ENCODE results near the gene CSRP3.

DNA sequence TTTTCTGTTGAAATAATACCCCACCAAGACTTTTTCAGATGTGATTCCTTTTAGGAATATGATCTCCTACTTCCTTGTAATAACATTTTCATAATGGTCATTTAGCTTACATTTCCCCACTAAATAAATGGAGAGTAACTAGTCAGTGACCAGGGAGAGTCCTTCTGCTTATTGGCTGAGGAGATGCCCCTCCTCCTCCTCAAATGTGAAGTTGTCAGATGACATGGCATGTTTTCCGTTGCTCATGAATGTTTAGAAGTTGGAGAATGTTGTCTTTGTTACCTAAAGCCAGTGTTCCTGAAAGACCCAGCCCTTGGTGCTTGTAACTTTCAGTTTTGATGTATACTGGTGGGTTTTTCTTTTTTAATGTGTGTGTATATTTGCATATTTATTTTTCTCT lies 38.2 kb downstream of the CSRP3 start:
- TF ChIP-seq, protein P1, sequence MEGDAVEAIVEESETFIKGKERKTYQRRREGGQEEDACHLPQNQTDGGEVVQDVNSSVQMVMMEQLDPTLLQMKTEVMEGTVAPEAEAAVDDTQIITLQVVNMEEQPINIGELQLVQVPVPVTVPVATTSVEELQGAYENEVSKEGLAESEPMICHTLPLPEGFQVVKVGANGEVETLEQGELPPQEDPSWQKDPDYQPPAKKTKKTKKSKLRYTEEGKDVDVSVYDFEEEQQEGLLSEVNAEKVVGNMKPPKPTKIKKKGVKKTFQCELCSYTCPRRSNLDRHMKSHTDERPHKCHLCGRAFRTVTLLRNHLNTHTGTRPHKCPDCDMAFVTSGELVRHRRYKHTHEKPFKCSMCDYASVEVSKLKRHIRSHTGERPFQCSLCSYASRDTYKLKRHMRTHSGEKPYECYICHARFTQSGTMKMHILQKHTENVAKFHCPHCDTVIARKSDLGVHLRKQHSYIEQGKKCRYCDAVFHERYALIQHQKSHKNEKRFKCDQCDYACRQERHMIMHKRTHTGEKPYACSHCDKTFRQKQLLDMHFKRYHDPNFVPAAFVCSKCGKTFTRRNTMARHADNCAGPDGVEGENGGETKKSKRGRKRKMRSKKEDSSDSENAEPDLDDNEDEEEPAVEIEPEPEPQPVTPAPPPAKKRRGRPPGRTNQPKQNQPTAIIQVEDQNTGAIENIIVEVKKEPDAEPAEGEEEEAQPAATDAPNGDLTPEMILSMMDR (IDR thresholded peaks at IDR 0.05) = no peak
- TF ChIP-seq RAD21 (conservative IDR thresholded peaks at IDR 0.05 in 1 of 2, IDR thresholded peaks at IDR 0.05 in 1 of 2) = no peak
- TF ChIP-seq, protein P2, sequence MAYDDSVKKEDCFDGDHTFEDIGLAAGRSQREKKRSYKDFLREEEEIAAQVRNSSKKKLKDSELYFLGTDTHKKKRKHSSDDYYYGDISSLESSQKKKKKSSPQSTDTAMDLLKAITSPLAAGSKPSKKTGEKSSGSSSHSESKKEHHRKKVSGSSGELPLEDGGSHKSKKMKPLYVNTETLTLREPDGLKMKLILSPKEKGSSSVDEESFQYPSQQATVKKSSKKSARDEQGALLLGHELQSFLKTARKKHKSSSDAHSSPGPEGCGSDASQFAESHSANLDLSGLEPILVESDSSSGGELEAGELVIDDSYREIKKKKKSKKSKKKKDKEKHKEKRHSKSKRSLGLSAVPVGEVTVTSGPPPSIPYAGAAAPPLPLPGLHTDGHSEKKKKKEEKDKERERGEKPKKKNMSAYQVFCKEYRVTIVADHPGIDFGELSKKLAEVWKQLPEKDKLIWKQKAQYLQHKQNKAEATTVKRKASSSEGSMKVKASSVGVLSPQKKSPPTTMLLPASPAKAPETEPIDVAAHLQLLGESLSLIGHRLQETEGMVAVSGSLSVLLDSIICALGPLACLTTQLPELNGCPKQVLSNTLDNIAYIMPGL (CRISPR knock-in tag; IDR thresholded peaks at IDR 0.05; ENCODE audit: borderline replicate concordance) = no peak
- TF ChIP-seq POLR2A (IDR thresholded peaks at IDR 0.05; ENCODE audit: low read length) = no peak
- no peak for TF ChIP-seq EP300 (IDR thresholded peaks at IDR 0.05)
